Stomach smooth muscle (tissue), 2 donors: Measurements from ENCODE around the gene QKI.

Experiments used
- H3K27ac ChIP-seq: one replicate; pipeline ENCODE4 v1.7.0; 2013; ENCODE audit warnings: mild to moderate bottlenecking, low read length, inconsistent platforms
- H3K27me3 ChIP-seq, 2 donors: one replicate each; pipeline ENCODE4 v1.7.0; 2013; ENCODE audit warnings: low read length in 2 of 2; ENCODE audit not compliant: insufficient read depth in 2 of 2, control insufficient read depth in 1 of 2
- H3K36me3 ChIP-seq, 2 donors: one replicate each; pipeline ENCODE4 v1.7.0; 2013; ENCODE audit warnings: low read length in 2 of 2; ENCODE audit not compliant: control insufficient read depth in 2 of 2, insufficient read depth in 2 of 2
- H3K4me1 ChIP-seq: one replicate; pipeline ENCODE4 v1.7.0; 2013; ENCODE audit warnings: low read length; ENCODE audit not compliant: control insufficient read depth, insufficient read depth
- H3K4me3 ChIP-seq, 2 donors: one replicate each; pipeline ENCODE4 v1.7.0; 2013; ENCODE audit warnings: low read length in 2 of 2
- H3K9ac ChIP-seq, 2 donors: one replicate each; pipeline ENCODE4 v1.7.0; 2013; ENCODE audit warnings: low read length in 2 of 2, mild to moderate bottlenecking in 1 of 2
- H3K9me3 ChIP-seq, 2 donors: one replicate each; pipeline ENCODE4 v1.7.0; 2013; ENCODE audit warnings: low read length in 2 of 2; ENCODE audit not compliant: control insufficient read depth in 2 of 2
- donor health status: healthy.
- donor health status: Pancreatic carcinoma.

QKI gene

DNA sequence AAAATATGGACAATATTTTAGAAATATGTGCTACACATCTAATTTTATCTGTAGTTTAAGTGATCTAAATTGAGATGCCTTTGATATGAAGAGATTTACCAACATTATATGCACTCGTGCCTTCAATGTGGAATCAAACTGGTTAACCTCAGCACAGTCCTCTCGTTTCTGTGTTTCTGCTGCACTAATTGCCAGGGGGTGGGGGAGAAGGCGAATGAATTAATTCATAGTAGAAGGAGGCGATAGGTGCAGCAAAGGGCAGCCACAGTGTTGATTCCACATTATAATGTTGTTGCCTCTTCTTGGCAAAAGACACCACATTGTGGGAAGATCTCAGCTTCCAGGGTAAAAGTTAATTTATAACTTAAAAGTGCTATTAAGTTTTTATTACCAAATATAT is 161.6 kb downstream of the QKI start:
- Histone ChIP-seq H3K9me3 (no peaks in the 10 kb centered on the region), H3K36me3 (no peaks in the 10 kb centered on the region), H3K4me1 (no peaks in the 10 kb centered on the region), H3K9ac (no peak overlapping the region), H3K4me3 (no peak overlapping the region), H3K27me3 (no peaks in the 10 kb centered on the region), H3K27ac (no peak overlapping the region)

DNA sequence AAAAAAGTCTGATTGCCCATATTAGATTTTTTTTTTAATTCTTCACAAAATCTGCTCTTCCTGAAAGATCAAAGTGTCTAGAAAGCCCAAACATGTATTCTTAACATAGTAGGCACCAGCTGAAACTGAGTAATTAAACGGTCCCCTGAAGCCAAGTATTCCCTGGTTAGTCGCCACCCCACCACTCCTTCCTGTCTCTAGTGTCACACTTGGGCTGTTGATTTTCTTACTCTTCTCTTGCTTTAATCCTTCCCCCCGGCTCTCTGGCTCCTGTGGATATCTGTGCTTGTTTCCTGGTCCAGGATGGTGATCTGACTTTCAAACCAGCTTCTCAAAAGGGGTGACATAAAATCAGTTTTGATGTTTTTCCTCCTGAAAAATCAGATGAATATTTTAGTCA is 162.9 kb downstream of the QKI start:
- Histone ChIP-seq H3K4me3 (no peak overlapping the region), H3K27ac (no peak overlapping the region), H3K9me3 (no peaks in the 10 kb centered on the region), H3K27me3 (no peaks in the 10 kb centered on the region), H3K4me1 (no peaks in the 10 kb centered on the region), H3K36me3 (no peaks in the 10 kb centered on the region), H3K9ac (no peak overlapping the region)

DNA sequence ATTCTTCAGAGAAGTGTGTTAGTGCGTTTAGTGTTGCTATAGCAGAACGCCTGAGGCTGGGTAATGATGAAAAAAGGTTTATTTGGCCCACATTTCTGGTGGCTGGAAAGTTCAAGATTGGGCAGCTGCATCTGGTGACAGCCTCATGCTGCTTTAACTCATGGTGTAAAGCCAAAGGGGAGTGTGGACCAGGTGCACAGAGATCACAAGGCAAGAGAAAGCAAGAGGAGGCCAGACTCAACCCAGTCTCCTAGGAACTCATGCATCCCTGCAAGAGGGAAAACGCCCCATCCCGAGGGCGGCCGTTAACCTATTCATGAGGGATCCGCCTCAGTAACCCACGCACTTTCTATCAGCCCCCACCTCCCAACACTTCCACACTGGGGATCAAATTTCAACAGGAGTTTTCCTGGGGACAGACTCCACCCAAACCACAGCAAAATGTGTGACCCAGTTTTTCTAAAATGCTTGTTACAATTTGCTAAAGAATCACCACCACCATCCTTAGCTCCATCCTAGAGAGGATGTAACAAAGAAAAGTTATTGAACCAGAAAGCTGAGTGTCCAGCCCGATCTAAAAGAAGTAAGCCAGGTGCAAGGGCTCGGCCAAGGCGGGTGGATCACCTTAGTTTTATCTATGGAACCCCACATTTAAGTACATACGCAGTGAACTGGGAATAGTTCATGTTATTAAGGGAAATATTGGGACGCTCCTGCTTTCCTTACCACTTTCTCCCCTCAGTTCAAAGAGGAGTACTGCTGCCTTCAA is 164.8 kb downstream of the QKI start:
- H3K27me3 ChIP-seq: no peaks in the 10 kb centered on the region
- H3K9ac ChIP-seq: no peak overlapping the region
- no peaks in the 10 kb centered on the region for H3K36me3 ChIP-seq
- no peak overlapping the region for H3K27ac ChIP-seq
- no peak overlapping the region for H3K4me3 ChIP-seq
- H3K4me1 ChIP-seq: no peaks in the 10 kb centered on the region
- no peaks in the 10 kb centered on the region for H3K9me3 ChIP-seq

DNA sequence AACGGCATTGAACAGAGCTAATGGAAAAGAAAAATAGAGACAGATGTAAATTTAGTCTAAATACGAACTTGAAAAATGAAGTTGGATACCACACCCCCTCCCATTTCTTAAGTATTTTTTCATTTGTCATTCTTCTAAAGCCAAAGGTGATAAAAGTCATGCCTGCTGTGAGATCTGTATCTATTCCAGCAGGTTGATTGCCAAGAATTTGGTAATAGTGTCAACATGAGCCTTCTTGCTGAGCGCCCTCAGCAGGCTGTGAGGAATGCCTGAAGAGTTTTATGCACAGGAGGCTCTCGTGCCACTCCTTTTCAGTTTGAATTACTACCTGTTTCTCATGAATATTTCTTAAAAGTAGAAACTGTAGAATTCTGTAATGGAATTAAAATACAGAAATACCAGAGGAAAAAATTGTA is 165.4 kb downstream of the QKI start:
- no peaks in the 10 kb centered on the region for H3K27me3 ChIP-seq
- H3K27ac ChIP-seq: no peak overlapping the region
- H3K9me3 ChIP-seq: no peaks in the 10 kb centered on the region
- H3K36me3 ChIP-seq: no peaks in the 10 kb centered on the region
- H3K9ac ChIP-seq: no peak overlapping the region
- no peaks in the 10 kb centered on the region for H3K4me1 ChIP-seq
- H3K4me3 ChIP-seq: no peak overlapping the region

DNA sequence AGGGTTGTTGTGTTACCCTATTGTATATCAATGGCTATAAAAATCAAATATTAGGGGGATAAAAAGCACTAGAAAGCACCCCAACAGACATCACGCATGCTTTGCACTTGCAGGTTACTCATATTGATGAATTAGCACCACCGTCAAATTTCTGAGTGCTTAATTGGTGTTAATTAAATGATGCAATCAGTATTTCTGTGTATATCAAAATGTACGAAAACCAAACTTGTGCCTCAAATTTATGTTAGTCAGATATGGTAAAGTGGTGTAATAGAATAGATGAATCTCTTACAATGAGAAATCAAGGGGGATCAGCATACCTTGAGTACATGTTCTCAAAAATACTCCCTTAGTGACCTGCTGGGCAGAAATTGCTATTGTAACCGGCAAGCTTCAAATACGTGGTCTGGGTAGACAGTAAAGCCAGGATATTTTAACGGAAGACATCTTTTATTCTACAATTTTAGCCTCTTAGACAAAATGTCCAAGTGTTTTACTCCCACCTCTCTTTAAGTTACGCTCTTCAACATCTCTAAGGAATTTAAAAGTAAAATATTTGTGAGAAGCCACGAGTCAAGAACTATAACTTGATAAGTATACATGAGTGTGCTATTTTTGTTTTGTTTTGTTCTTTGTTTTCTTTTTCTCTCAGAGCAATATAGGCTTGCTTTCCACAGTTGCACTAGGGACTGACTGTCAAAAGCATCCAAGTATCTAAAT is 166.0 kb downstream of the QKI start:
- Histone ChIP-seq H3K4me3 (no peak overlapping the region), H3K27ac (no peak overlapping the region), H3K9me3 (no peaks in the 10 kb centered on the region), H3K36me3 (no peaks in the 10 kb centered on the region), H3K4me1 (no peaks in the 10 kb centered on the region), H3K9ac (no peak overlapping the region), H3K27me3 (no peaks in the 10 kb centered on the region)

DNA sequence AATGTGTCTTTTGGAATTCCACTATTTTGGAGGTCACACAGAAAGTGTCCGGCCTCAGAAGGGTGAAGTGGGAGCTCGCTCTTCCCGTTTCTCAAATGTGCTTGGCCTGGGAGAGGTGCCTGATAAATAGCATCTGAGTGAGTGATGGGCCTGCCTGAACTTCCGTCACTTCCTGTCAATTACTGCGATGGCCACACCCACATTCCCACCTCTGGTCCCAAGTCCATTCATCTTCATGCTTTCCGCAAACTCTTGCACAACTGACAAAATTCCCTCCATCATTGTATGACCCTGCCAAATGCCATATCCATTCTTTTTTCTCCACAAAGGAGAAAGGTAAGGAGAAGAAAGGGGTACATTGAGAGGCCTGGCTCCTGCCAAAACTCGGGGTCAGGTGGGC is 169.0 kb downstream of the QKI start:
- Histone ChIP-seq H3K36me3 (no peaks in the 10 kb centered on the region), H3K4me1 (peaks cover 4% of the 10 kb centered on the region), H3K9me3 (no peaks in the 10 kb centered on the region), H3K9ac (no peak overlapping the region), H3K4me3 (no peak overlapping the region), H3K27ac (no peak overlapping the region), H3K27me3 (no peaks in the 10 kb centered on the region)

DNA sequence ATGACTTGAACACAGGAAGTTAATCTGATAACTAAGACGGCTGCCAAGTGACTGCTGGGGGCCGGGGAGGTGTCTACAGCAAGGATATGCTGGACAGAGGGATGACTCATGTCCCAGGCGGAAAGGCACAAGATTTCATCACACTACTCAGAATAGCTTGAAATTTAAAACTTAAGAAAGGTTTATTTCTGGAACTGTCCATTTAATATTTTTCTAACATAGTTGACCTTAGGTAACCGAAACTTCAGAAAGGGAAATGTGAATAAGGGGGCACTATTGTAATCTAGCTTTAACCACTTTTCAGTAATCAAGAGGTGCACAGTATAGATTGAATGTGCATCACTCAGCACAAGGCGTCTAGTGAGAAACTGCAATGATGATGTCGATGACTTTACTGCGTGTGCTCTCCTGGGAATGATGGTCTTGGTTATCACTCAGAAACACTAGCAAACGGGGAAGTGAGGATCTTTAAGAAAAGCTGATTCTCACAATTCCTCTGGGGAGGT is 171.5 kb downstream of the QKI start:
- Histone ChIP-seq H3K9me3 (no peaks in the 10 kb centered on the region), H3K27me3 (no peaks in the 10 kb centered on the region), H3K27ac (no peak overlapping the region), H3K4me1 (peaks cover 4% of the 10 kb centered on the region), H3K36me3 (no peaks in the 10 kb centered on the region), H3K4me3 (no peak overlapping the region), H3K9ac (no peak overlapping the region)

DNA sequence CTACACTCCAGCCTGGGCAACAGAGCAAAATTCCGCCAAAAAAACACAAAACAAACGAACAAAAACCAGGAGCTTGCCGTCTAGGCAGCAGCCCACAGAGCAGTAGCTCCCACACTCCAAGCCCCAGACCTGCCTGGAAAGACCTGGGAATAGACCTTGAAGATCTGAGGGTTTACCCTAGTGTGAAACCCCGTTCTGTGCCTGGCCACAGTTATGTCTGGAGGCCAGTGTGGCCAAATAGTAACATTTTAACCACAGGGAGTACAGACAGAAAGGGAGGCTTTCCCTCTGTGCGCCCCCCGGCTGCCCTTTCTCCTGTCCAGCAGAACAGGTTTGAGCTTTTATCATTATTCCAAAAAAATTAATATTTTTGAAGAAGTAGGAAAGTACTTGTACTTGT is 172.4 kb downstream of the QKI start:
- Histone ChIP-seq H3K36me3 (no peaks in the 10 kb centered on the region), H3K4me1 (peaks cover 4% of the 10 kb centered on the region), H3K9ac (no peak overlapping the region), H3K4me3 (no peak overlapping the region), H3K27ac (no peak overlapping the region), H3K27me3 (no peaks in the 10 kb centered on the region), H3K9me3 (no peaks in the 10 kb centered on the region)

DNA sequence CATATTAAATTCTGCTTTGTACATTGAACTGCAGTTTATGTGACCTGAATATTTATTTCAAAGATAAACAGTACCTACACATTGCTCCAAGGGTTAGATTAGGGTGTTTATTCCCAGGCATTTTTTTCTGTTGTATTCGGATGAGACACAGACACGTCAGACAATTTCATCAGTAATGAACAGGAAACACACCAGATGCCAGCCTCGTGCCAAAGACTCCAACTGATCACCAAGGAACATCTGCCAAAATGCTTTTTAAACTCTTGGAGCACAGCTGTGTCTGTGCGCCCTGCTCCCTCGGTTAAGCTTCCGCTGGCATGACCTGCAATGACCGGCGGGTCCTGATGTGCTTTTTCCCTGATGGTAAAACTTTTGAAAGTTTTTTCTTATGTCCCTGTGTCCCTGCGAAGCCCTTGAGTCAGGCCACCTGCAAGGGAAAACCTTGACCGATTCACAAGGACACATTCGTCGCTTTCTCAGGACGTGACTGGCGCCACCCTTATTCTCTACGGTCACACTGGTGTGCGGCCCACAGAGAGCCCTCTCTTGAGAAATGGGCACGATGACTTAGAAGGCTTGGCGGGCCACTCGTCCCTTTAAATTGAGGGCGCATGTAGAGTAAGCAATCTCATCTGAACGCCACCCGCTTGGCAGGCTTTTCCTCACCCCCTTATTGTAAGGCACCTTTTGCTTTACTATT is 173.9 kb downstream of the QKI start:
- Histone ChIP-seq H3K36me3 (no peaks in the 10 kb centered on the region), H3K4me3 (no peak overlapping the region), H3K9ac (no peak overlapping the region), H3K4me1 (peaks cover 4% of the 10 kb centered on the region), H3K27ac (no peak overlapping the region), H3K27me3 (no peaks in the 10 kb centered on the region), H3K9me3 (no peaks in the 10 kb centered on the region)

DNA sequence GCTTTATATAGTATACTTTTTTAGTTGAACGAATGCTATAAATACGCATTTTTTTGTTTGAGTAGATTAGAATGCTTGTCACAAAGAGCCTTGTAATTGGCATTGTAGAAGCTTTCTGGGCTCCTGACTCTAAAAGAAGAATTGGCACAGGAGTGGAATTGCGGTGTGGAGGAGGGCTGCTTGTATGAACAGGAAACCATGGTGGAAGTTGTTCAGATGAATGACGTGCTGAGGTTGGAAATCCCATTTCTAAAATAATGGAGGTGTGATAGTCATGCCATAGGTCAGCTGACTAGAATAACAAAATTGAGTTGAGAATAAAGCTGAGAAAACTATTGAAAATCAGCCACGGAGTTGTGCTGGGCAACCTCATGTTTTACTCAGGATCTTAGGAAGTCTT is 174.9 kb downstream of the QKI start:
- H3K4me3 ChIP-seq: no peak overlapping the region
- H3K9me3 ChIP-seq: no peaks in the 10 kb centered on the region
- no peaks in the 10 kb centered on the region for H3K36me3 ChIP-seq
- no peak overlapping the region for H3K27ac ChIP-seq
- H3K9ac ChIP-seq: no peak overlapping the region
- no peaks in the 10 kb centered on the region for H3K27me3 ChIP-seq
- peaks cover 4% of the 10 kb centered on the region for H3K4me1 ChIP-seq
